ENCODE data around the gene LRRC28.

GRCh38 chr15:99268431-99268830 lies 17.1 kb downstream of the LRRC28 start:
- TF ChIP-seq CTCF (IDR thresholded peaks at IDR 0.05) (no peak), EP300 (IDR thresholded peaks at IDR 0.05) (no peak), POLR2AphosphoS5 (IDR thresholded peaks at IDR 0.05) (no peak)

Data from upper lobe of left lung (tissue), 4 donors.